NT2/D1 (cell line): ENCODE measurements around the gene CTDP1.
A peak's percentile ranks its signal among the peaks of the same experiment; 100 is the strongest.

Experiments
- DNase-seq: peaks from one replicate; pipeline ENCODE4 v3.0.0-alpha.2; 2011; ENCODE audit warnings: low read depth, low spot score
- H3K27me3 ChIP-seq: 2 replicates; pipeline ENCODE4 v1.6.0; 2011; ENCODE audit warnings: mild to moderate bottlenecking; ENCODE audit not compliant: insufficient read length, insufficient read depth
- H3K36me3 ChIP-seq: 2 replicates; pipeline ENCODE4 v1.6.1; 2011; ENCODE audit warnings: mild to moderate bottlenecking, low read length, mixed read lengths; ENCODE audit not compliant: insufficient read depth, insufficient read length
- H3K4me1 ChIP-seq: 2 replicates; pipeline ENCODE4 v1.5.1; 2011; ENCODE audit not compliant: insufficient read depth, insufficient read length
- H3K4me3 ChIP-seq: 2 replicates; pipeline ENCODE4 v1.5.1; 2011; ENCODE audit warnings: low read depth; ENCODE audit not compliant: insufficient read length
- H3K9ac ChIP-seq: 2 replicates; pipeline ENCODE4 v1.6.0; 2011; ENCODE audit warnings: low read depth; ENCODE audit not compliant: insufficient read length
- H3K9me3 ChIP-seq: 2 replicates; pipeline ENCODE4 v1.5.1; 2011; ENCODE audit warnings: mild to moderate bottlenecking, low read length; ENCODE audit not compliant: insufficient read depth
- SUZ12 ChIP-seq: IDR thresholded peaks from 2 replicates; pipeline ENCODE4 v1.6.1; 2011; ENCODE audit not compliant: insufficient read length, insufficient read depth; ENCODE audit errors: extremely low read depth
- YY1 ChIP-seq: IDR thresholded peaks from 2 replicates; pipeline ENCODE4 v1.6.1; 2011; ENCODE audit not compliant: insufficient read length, insufficient read depth
- ZNF274 ChIP-seq: IDR thresholded peaks from 2 replicates; pipeline ENCODE4 v1.6.1; 2011; ENCODE audit warnings: mild to moderate bottlenecking, low read depth, low read length

CTDP1 gene

DNA sequence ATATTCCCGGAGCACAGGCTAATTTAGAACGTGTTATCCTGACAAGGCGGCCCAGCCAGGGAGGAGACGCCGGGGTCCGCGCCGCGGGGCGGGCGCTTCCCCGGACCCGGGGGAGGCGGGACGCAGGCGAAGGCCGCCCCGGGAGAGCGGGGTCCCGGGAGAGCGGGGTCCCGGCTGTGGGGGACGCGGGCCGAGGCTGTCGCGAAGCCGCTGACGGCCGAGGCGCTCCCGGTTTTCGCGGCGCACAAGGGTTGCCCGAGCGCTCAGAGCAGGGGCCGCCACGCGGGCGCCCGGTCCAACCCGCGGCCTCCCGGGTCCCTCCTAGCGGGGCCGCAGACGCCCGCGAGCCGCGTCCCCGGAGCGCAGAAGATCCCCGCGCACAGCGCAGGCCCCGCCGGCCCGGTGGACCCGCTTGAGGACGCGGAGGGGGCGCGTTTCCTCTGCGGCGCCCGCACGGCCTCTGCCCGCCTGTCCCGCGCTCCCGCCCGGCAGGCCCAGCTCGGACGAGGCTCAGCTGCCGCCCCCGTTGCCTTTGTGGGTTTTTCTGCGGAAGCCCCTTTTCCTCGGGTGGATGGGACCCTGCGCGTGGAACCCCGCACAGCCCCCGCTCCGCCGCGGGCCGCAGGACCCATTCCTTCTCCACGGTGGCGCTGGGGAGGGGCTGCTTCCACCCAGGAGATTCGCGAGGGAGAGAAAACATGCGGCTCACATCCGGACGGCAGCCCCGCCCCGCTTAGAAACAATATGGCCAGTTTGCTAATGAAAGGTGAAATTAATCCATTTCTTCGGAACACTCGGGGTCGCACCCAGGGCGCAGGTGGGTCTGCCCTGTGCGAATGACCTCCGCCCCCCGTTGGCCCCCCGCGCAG, 108.5 kb downstream of the CTDP1 start:
- Histone ChIP-seq H3K4me3 (peak overlapping the region; percentile 36), H3K27me3 (peaks cover 81% of the 10 kb centered on the region)
- no peak for DNase-seq

DNA sequence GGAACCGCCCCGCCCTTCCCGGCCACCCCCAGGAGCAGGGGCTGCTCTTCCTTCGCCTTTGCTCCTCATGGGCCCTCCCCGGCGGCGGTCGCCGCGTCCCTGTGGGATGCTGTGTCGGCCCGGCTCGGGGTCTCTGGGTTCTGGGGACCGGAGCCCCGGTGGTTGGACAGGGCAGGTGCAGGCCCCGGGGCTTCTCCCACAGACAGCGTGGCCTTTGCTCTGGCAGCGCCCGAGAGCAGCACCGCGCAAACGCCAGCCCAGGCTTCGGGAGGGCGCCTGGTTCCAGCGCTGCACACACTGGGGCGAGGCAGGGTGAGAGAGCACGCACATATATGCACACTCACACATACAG, 109.1 kb downstream of the CTDP1 start:
- H3K4me3 ChIP-seq = no peak overlapping the region
- H3K4me1 ChIP-seq = peaks cover 6% of the 10 kb centered on the region
- DNase-seq = no peak
- no peaks in the 10 kb centered on the region for H3K9me3 ChIP-seq
- no peaks in the 10 kb centered on the region for H3K36me3 ChIP-seq
- peaks cover 81% of the 10 kb centered on the region for H3K27me3 ChIP-seq
- H3K9ac ChIP-seq = no peak overlapping the region
- TF ChIP-seq ZNF274 = no peak
- TF ChIP-seq YY1 = no peak
- TF ChIP-seq SUZ12 = no peak

More for the DNA sequence above, 108.5 kb downstream of the CTDP1 start:
- H3K4me1 ChIP-seq = peaks cover 6% of the 10 kb centered on the region
- no peaks in the 10 kb centered on the region for H3K36me3 ChIP-seq
- no peaks in the 10 kb centered on the region for H3K9me3 ChIP-seq
- TF ChIP-seq YY1 (no peak), SUZ12 (no peak), ZNF274 (no peak)
- peak overlapping the region; percentile 68 for H3K9ac ChIP-seq

DNA sequence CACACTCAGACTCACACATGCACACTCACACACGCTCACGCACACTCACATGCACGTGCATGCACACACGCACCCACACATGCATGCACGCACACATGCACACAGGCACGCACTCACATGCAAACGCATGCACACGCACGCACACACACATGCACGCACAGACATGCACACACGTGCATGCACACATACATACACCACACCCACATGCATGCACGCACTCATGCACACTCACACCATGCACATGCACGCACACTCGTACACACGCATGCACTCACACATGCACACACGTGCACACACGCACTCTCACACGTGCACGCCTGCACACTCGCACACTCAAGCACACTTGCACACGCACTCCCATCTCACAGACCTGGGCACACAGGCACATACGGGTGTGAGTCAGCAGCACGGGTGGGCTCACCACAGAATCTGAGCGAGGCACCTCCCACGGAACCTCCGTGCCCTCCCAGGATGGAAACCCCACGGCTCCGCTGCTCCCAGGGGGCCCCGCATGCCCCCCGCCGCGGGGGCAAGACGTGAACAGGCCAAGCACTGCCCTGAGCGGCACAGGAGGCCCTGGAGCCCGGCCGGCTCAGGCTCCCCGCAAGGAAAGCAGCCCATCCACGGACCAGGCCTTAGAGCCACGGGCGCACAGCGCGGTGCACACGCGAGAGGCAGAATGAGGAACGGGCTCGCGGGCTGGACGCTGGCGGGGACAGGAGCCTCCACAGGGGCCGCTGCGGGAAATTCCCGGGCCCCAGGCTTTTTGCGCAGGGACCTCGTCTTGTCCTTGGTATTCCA, 109.7 kb downstream of the CTDP1 start:
- TF ChIP-seq ZNF274 = no peak
- TF ChIP-seq SUZ12 = no peak
- no peak for TF ChIP-seq YY1
- Histone ChIP-seq H3K9ac (no peak overlapping the region), H3K36me3 (no peaks in the 10 kb centered on the region), H3K27me3 (peaks cover 77% of the 10 kb centered on the region), H3K9me3 (no peaks in the 10 kb centered on the region), H3K4me3 (no peak overlapping the region), H3K4me1 (peaks cover 6% of the 10 kb centered on the region)
- no peak for DNase-seq

DNA sequence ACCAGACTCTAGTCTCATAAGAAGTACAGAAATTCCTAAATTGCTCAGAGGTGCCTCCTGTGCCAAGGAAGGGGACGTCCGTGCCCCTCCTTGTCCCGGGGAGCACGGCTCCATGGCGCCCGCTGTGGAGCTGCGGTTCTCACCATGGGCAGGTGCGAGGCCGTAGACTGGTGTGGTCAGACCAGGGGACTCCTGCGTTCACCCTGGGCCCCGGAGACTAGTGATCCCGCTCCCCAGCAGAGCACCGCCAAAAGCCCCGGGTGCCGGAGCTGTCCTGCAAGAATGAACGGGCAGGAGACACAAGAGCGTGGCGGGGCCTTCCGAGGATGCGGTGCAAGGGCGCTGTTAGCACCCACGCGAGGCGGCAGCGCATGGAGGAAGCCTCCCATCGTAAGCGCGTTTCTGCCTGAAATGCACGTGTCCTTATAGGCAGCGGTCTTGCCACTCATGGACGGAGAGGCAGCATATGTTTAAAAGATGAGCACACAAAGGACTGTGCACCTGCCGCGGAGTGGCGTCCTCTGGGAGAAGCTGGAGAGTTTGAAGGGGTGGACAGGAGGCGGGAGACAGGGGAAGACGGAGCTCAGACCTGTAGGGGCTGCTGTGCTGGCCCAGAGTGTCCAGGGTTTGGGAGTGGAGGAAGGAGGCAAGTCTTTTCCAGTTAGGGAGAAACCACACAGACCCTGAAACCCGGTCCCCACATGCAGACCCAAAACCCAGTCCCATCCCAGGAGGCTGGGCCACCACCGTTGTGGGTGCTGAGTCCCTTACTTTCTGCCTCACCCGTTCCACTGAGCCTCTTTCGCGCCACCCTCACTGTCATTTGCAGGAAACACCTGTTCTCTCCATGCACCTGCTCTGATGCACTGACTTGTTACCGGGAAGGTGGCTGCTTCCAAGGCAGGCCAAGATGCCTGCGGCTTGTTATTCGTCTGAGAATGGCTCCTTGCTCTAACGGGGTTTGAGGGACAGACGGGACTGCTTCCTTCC, 110.6 kb downstream of the CTDP1 start:
- DNase-seq = no peak
- peaks cover 72% of the 10 kb centered on the region for H3K27me3 ChIP-seq
- no peaks in the 10 kb centered on the region for H3K9me3 ChIP-seq
- no peak overlapping the region for H3K4me3 ChIP-seq
- peaks cover 6% of the 10 kb centered on the region for H3K4me1 ChIP-seq
- no peak for TF ChIP-seq SUZ12
- H3K9ac ChIP-seq = no peak overlapping the region
- no peaks in the 10 kb centered on the region for H3K36me3 ChIP-seq

DNA sequence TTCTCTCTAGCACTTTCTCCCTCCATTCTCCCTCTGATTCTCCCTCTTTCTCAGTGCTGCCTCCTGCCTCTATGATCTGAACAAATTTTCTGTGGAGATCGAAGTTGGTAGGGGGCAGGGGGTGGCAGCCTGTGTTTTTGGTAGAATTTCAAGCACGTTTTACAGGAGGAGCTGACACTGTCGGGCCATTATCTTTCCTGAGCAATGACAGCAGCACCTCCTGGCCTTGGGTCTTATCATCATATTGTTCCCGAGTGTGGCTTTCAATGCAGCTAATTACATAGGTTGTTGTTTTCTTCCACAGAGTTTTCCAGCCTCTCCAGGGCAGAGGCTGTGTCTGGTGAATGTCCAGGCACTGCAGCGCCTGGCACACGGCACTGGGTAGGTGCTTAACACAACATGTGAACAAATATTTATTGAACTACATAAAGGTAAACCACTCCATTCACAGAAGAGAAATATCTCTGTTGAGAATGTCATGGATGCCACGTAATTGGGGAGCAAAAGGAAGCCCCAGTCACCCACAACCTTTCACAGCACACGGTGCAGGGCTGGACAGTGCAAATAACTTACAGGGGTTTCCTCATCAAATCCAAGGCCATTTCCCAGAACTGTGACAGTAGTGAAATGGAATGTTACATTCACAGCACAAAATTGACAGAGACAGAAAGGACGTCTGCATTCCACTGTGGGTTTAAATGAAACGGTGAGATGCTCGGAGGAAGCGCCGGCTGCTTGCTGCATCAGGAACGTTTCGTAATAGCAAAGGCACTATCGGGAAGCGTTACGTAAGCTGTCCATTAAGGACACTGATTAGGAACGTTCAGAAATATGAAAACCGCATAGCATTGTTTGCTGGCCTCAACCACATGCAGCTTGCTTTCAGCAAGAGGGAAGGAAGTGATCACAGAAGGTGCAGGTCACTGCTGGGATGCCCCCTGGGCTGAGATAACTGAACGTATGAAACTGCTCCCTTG, 111.7 kb downstream of the CTDP1 start:
- TF ChIP-seq YY1 (no peak), ZNF274 (no peak), SUZ12 (no peak)
- peaks cover 6% of the 10 kb centered on the region for H3K4me1 ChIP-seq
- no peak for DNase-seq
- H3K9ac ChIP-seq = no peak overlapping the region
- H3K9me3 ChIP-seq = no peaks in the 10 kb centered on the region
- H3K27me3 ChIP-seq = peaks cover 72% of the 10 kb centered on the region
- H3K4me3 ChIP-seq = no peak overlapping the region
- no peaks in the 10 kb centered on the region for H3K36me3 ChIP-seq
